ENCODE results near the gene ITGAL. TPM values are rescaled to one million over a fixed set of nuclear protein-coding genes. Genes with fewer than 3 reads are reported as not detected.

Gene ITGAL
- total RNA-seq, 1 donor from 2014 or later = not detected

- Mint-ChIP-seq H3K4me1 (ENCODE audit: low read depth, unreplicated experiment) (no peaks in the 10 kb centered on the region), H3K36me3 (ENCODE audit: unreplicated experiment) (no peaks in the 10 kb centered on the region), H3K9me3 (ENCODE audit: unreplicated experiment) (no peaks in the 10 kb centered on the region), H3K27me3 (ENCODE audit: unreplicated experiment) (peaks cover 6% of the 10 kb centered on the region), H3K4me3 (ENCODE audit: unreplicated experiment) (no peak overlapping the region), H3K27ac (ENCODE audit: unreplicated experiment) (no peak overlapping the region)
- no peak for DNase-seq
- TF ChIP-seq CTCF (IDR thresholded peaks at IDR 0.05; ENCODE audit: partially characterized antibody, unreplicated experiment) = no peak
These were observed 36.7 kb downstream of the ITGAL start for GRCh38 chr16:30509081-30509765.

DNA sequence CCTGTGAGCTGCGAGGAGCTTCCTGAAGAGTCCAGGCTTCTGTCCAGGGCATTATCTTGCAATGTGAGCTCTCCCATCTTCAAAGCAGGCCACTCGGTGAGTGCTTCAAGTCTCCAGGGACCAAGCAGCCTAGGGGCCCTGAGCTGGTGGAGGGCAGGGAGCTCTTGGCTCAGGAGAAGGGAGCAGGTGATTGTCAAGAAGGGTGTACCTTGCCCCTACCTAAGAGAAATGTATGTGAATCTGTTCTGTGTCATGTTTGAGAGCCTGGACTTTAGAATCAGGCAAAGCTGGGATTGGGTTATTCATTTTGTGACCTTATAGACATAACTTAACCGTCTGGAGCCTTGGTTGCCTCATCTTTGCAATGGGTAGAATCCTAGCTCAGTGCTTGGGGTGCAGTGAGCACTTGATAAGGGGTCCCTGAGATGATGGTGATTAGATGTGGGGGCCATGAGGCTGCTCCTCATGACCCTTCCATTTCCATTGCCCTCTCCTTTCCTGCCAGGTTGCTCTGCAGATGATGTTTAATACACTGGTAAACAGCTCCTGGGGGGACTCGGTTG, 37.9 kb downstream of the ITGAL start:
- H3K4me3 Mint-ChIP-seq (ENCODE audit: unreplicated experiment) = no peak overlapping the region
- no peak overlapping the region for H3K27ac Mint-ChIP-seq (ENCODE audit: unreplicated experiment)
- H3K27me3 Mint-ChIP-seq (ENCODE audit: unreplicated experiment) = peaks cover 4% of the 10 kb centered on the region
- no peaks in the 10 kb centered on the region for H3K4me1 Mint-ChIP-seq (ENCODE audit: low read depth, unreplicated experiment)
- no peaks in the 10 kb centered on the region for H3K36me3 Mint-ChIP-seq (ENCODE audit: unreplicated experiment)
- no peaks in the 10 kb centered on the region for H3K9me3 Mint-ChIP-seq (ENCODE audit: unreplicated experiment)
- DNase-seq = no peak
- TF ChIP-seq CTCF (IDR thresholded peaks at IDR 0.05; ENCODE audit: partially characterized antibody, unreplicated experiment) = no peak

DNA sequence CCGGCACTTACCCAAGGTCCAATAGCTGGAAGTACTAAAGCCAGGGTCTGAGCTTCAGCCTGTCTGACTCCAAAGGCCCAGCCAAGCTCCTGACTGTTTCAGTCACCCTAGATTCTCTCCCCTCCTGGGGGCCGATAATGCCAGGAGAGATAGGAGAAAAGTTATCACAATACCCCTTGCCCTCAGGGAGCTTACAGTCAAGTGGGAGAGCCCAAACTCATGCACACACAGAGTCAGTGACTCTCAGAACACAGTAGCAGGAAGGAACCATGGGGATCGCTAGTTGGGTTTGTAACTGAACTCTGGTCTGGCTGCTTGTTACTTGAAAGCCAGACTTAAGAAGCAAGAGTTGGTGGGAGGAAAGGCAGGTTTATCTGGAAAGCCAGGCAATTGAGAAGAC, 39.0 kb downstream of the ITGAL start:
- peaks cover 4% of the 10 kb centered on the region for H3K27me3 Mint-ChIP-seq (ENCODE audit: unreplicated experiment)
- H3K36me3 Mint-ChIP-seq (ENCODE audit: unreplicated experiment) = no peaks in the 10 kb centered on the region
- no peak for DNase-seq
- no peak overlapping the region for H3K27ac Mint-ChIP-seq (ENCODE audit: unreplicated experiment)
- no peaks in the 10 kb centered on the region for H3K9me3 Mint-ChIP-seq (ENCODE audit: unreplicated experiment)
- no peaks in the 10 kb centered on the region for H3K4me1 Mint-ChIP-seq (ENCODE audit: low read depth, unreplicated experiment)
- H3K4me3 Mint-ChIP-seq (ENCODE audit: unreplicated experiment) = no peak overlapping the region
- no peak for TF ChIP-seq CTCF (IDR thresholded peaks at IDR 0.05; ENCODE audit: partially characterized antibody, unreplicated experiment)

GRCh38 chr16:30515275-30515674, 42.7 kb downstream of the ITGAL start:
- no peak for TF ChIP-seq CTCF (IDR thresholded peaks at IDR 0.05; ENCODE audit: partially characterized antibody, unreplicated experiment)
- H3K4me1 Mint-ChIP-seq (ENCODE audit: low read depth, unreplicated experiment) = no peaks in the 10 kb centered on the region
- H3K36me3 Mint-ChIP-seq (ENCODE audit: unreplicated experiment) = no peaks in the 10 kb centered on the region
- peaks cover 7% of the 10 kb centered on the region for H3K27me3 Mint-ChIP-seq (ENCODE audit: unreplicated experiment)
- peaks cover 2% of the 10 kb centered on the region for H3K9me3 Mint-ChIP-seq (ENCODE audit: unreplicated experiment)
- no peak overlapping the region for H3K4me3 Mint-ChIP-seq (ENCODE audit: unreplicated experiment)
- no peak overlapping the region for H3K27ac Mint-ChIP-seq (ENCODE audit: unreplicated experiment)
- DNase-seq = no peak

DNA sequence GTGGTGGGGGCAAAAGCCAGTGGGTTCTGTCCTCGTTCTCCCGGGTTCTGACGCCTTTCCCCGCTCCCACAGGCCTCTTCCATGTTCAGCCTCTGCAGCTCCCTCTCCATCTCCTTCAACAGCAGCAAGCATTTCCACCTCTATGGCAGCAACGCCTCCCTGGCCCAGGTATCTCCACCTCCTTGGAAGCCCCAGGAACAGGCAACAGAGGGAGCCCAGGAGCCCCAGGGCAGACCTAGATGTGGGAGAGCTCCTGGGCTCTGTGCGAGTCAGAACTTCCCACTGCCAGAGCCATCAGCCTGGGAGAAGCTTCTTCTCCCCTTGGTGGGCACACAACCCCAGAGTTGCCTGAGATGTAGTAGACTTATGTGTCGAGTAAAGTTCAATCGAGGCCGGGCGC, 46.0 kb downstream of the ITGAL start:
- H3K36me3 Mint-ChIP-seq (ENCODE audit: unreplicated experiment) = no peaks in the 10 kb centered on the region
- H3K4me1 Mint-ChIP-seq (ENCODE audit: low read depth, unreplicated experiment) = no peaks in the 10 kb centered on the region
- peaks cover 3% of the 10 kb centered on the region for H3K27me3 Mint-ChIP-seq (ENCODE audit: unreplicated experiment)
- DNase-seq = no peak
- H3K4me3 Mint-ChIP-seq (ENCODE audit: unreplicated experiment) = no peak overlapping the region
- no peak overlapping the region for H3K27ac Mint-ChIP-seq (ENCODE audit: unreplicated experiment)
- TF ChIP-seq CTCF (IDR thresholded peaks at IDR 0.05; ENCODE audit: partially characterized antibody, unreplicated experiment) = no peak
- peaks cover 2% of the 10 kb centered on the region for H3K9me3 Mint-ChIP-seq (ENCODE audit: unreplicated experiment)
